ENCODE data around the gene SLC7A8. TPM values are rescaled to one million over a fixed set of nuclear protein-coding genes. Genes with fewer than 3 reads are reported as not detected.

The SLC7A8 gene
- total and polyA plus RNA-seq, 12 donors: 6.8 to 50.9 (median 26.7) TPM

GRCh38 chr14:23219075-23219474 lies 35.6 kb upstream of the SLC7A8 start:
- intact Hi-C loops (cut with DNase I): no loop called here

GRCh38 chr14:23217032-23218020 lies 33.9 kb upstream of the SLC7A8 start:
- Histone ChIP-seq H3K4me1 (replicated peaks in 1 of 2) (no peaks in the 10 kb centered on the region), H3K27me3 (no peaks in the 10 kb centered on the region), H3K27ac (no peak overlapping the region), H3K4me3 (no peak overlapping the region), H3K36me3 (replicated peaks in 1 of 2) (no peaks in the 10 kb centered on the region), H3K9me3 (replicated peaks in 1 of 3) (no peaks in the 10 kb centered on the region)
- TF ChIP-seq CTCF (IDR thresholded peaks at IDR 0.05): no peak
- DNase-seq: no peak
- intact Hi-C loops (cut with DNase I): no loop called here
- 87 to 94% (median 91%) methylated on average over 5 to 6 of the region's 6 CpGs for WGBS, 4 donors

More at GRCh38 chr14:23219075-23219474, 35.6 kb upstream of the SLC7A8 start:
- no peak overlapping the region for H3K27ac ChIP-seq
- no peaks in the 10 kb centered on the region for H3K36me3 ChIP-seq (replicated peaks in 1 of 2)
- H3K27me3 ChIP-seq: no peaks in the 10 kb centered on the region
- H3K9me3 ChIP-seq (replicated peaks in 1 of 3): no peaks in the 10 kb centered on the region
- no peak for TF ChIP-seq CTCF (IDR thresholded peaks at IDR 0.05)
- TF ChIP-seq POLR2A (IDR thresholded peaks at IDR 0.05): no peak
- no peak for DNase-seq
- H3K4me3 ChIP-seq: no peak overlapping the region
- H3K4me1 ChIP-seq (replicated peaks in 1 of 2): no peaks in the 10 kb centered on the region
- WGBS, 4 donors: 78 to 92% (median 85%) methylated on average over 3 of the region's 3 CpGs

GRCh38 chr14:23215421-23215820 lies 32.0 kb upstream of the SLC7A8 start:
- Histone ChIP-seq H3K27ac (no peak overlapping the region), H3K4me3 (no peak overlapping the region), H3K9me3 (replicated peaks in 1 of 3) (no peaks in the 10 kb centered on the region), H3K27me3 (no peaks in the 10 kb centered on the region), H3K36me3 (replicated peaks in 1 of 2) (no peaks in the 10 kb centered on the region), H3K4me1 (replicated peaks in 1 of 2) (no peaks in the 10 kb centered on the region)
- WGBS, 4 donors: 83 to 97% (median 84%) methylated on average over 1 of the region's 1 CpG
- no peak for DNase-seq
- no peak for TF ChIP-seq POLR2A (IDR thresholded peaks at IDR 0.05)
- TF ChIP-seq CTCF (IDR thresholded peaks at IDR 0.05): no peak
- intact Hi-C loops (cut with DNase I): no loop called here

GRCh38 chr14:23209651-23210423 lies 26.4 kb upstream of the SLC7A8 start:
- H3K36me3 ChIP-seq (replicated peaks in 1 of 2): no peaks in the 10 kb centered on the region
- H3K9me3 ChIP-seq (replicated peaks in 1 of 3): no peaks in the 10 kb centered on the region
- intact Hi-C loops (cut with DNase I): no loop called here
- 83 to 93% (median 85%) methylated on average over 7 of the region's 7 CpGs for WGBS, 4 donors
- H3K27me3 ChIP-seq: peaks cover 4% of the 10 kb centered on the region
- no peak for DNase-seq
- H3K27ac ChIP-seq: no peak overlapping the region
- no peak overlapping the region for H3K4me3 ChIP-seq
- H3K4me1 ChIP-seq (replicated peaks in 1 of 2): no peaks in the 10 kb centered on the region
- no peak for TF ChIP-seq CTCF (IDR thresholded peaks at IDR 0.05)
- no peak for TF ChIP-seq POLR2A (IDR thresholded peaks at IDR 0.05)

Data from adrenal gland (tissue), 12 donors.